T-cell (primary cell): ENCODE data around the gene TMEM253. TPM values are rescaled to one million over a fixed set of nuclear protein-coding genes. Genes with fewer than 3 reads are reported as not detected.

Experiments used
- ATAC-seq, 4 experiments: fragments of 200-7000 bp in 3 of 4; fragments of 150-1000 bp in 1 of 4; cut with Tn5 transposase; replicated peaks in 1 of 4; 1 replicate in 3 of 4; 2 replicates in 1 of 4; pipeline ENCODE4 v1.10.0; 2021; ENCODE audit warnings: moderate library complexity in 3 of 4, mild to moderate bottlenecking in 2 of 4, moderate number of reproducible peaks in 1 of 4
- CTCF ChIA-PET, 2 donors: fragments of 300-600 bp; sonication (Branson Sonifier 250); formaldehyde crosslinking; loops; one replicate each; lab custom pipeline; 2022; ENCODE audit warnings: antibody characterized with exemption in 2 of 2; lab: Charles Lee
- POLR2A ChIA-PET, 2 donors: fragments of 300-600 bp; sonication (Branson Sonifier 250); formaldehyde crosslinking; loops; one replicate each; lab custom pipeline; 2022; ENCODE audit warnings: antibody characterized with exemption in 2 of 2; lab: Charles Lee
- DNase-seq, 35 experiments: peaks; one replicate each; pipeline versions ENCODE4 v3.0.0 to v3.0.0-alpha.2; 2013 to 2023
- H3K27ac ChIP-seq: one replicate; pipeline ENCODE4 v1.5.1; 2013; ENCODE audit warnings: low read length
- H3K27me3 ChIP-seq, 2 experiments: replicated peaks in 1 of 2; 1 replicate in 1 of 2; 2 replicates in 1 of 2; pipeline versions ENCODE4 v1.6.1 to v1.7.0; 2013; ENCODE audit warnings: low read length in 1 of 2, mixed read lengths in 1 of 2; ENCODE audit not compliant: control insufficient read depth in 2 of 2, insufficient read depth in 2 of 2; ENCODE audit errors: extremely low read depth in 1 of 2
- H3K36me3 ChIP-seq, 2 donors: 1 replicate in 1 of 2; 2 replicates in 1 of 2; pipeline versions ENCODE4 v1.6.1 to v1.7.0; 2013; ENCODE audit warnings: low read length in 1 of 2; ENCODE audit not compliant: control insufficient read depth in 2 of 2, insufficient read depth in 1 of 2; ENCODE audit errors: extremely low read depth in 1 of 2
- H3K4me1 ChIP-seq, 2 experiments: 1 replicate in 1 of 2; 2 replicates in 1 of 2; pipeline versions ENCODE4 v1.6.1 to v1.7.0; 2013; ENCODE audit warnings: low read length in 2 of 2, mixed read lengths in 1 of 2; ENCODE audit not compliant: insufficient read depth in 2 of 2, control insufficient read depth in 1 of 2; ENCODE audit errors: extremely low read depth in 1 of 2
- H3K4me3 ChIP-seq, 2 donors: 1 replicate in 1 of 2; 2 replicates in 1 of 2; pipeline versions ENCODE4 v1.5.1 to v1.7.0; 2013; ENCODE audit warnings: mild to moderate bottlenecking in 2 of 2, low read length in 1 of 2, moderate library complexity in 1 of 2; ENCODE audit not compliant: control insufficient read depth in 1 of 2; ENCODE audit errors: extremely low read depth in 1 of 2
- H3K9me3 ChIP-seq: 2 replicates; pipeline ENCODE4 v1.7.0; 2013
- H3K27ac Mint-ChIP-seq, 2 donors: one replicate each; pipeline ENCODE4 v1.8.0; 2020 to 2021; ENCODE audit warnings: mild to moderate bottlenecking in 2 of 2, mixed read lengths in 2 of 2
- H3K27me3 Mint-ChIP-seq, 2 donors: one replicate each; pipeline ENCODE4 v1.8.0; 2021 to 2022; ENCODE audit warnings: mixed read lengths in 2 of 2
- H3K36me3 Mint-ChIP-seq: one replicate; pipeline ENCODE4 v1.8.0; 2021; ENCODE audit warnings: mixed read lengths
- H3K4me1 Mint-ChIP-seq, 3 donors: one replicate each; pipeline ENCODE4 v1.8.0; 2020 to 2022; ENCODE audit warnings: mixed read lengths in 3 of 3, mild to moderate bottlenecking in 1 of 3
- H3K4me3 Mint-ChIP-seq, 3 donors: one replicate each; pipeline ENCODE4 v1.8.0; 2020 to 2022; ENCODE audit warnings: mild to moderate bottlenecking in 3 of 3, mixed read lengths in 3 of 3, moderate library complexity in 3 of 3
- H3K9me3 Mint-ChIP-seq, 3 donors: one replicate each; pipeline ENCODE4 v1.8.0; 2020 to 2022; ENCODE audit warnings: mixed read lengths in 3 of 3
- WGBS: methylation state at CpG from one replicate; pipeline ENCODE4 v1.1.5; 2013; ENCODE audit warnings: missing lambda C conversion rate; ENCODE audit not compliant: insufficient coverage; 5-methylcytosine and 5-hydroxymethylcytosine counted together
- total RNA-seq, 35 experiments: library from RNA in 6 of 35; stranded (reverse) in 6 of 35; fragments of 120-200 nt in 1 of 35; gene quantifications; one replicate each; pipeline versions ENCODE4 v1.2.1 to v1.2.4 and lab custom pipeline; 2013 to 2026

The TMEM253 gene
- total RNA-seq, 5 donors from 2014 or later (not counting 1 experiment from before 2014, with no cell fraction given) = 0.49 TPM; not detected in 4

DNA sequence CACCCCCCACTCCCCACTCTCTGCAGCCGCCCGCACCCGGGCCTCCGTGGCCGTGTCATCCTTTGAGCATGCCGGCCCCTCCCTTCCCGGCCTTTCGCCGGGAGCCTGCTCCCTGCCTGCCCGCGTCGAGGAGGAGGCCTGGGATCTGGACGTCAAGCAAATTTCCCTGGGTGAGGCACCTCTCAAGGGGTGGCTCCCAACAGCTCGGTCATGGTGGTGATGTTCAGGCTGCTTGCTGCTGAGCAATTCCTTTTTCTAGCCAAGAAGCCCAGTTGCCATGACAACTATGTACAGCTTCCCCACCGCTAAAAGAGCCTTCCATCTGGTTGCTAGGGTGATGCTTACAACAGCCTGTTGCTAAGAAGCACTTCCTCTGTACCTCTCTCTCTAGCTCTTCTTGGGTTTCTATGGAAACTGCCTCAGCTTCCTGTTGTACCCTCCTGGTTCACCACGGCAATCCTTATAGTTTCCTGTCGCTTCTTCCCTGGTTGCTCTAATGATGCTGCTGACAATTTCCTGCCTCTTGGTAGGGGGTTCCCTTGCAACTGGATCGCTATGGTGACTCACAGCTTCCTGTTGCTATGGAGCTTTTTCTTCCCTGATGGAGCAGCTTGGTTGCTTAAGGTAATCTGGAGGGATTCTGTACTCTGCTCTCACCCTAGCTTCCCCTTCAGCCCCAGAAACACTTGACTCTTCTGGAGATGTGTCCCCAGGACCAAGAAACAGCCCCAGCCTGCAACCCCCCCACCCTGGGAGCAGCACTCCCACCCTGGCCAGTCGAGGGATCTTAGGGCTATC, 13.4 kb upstream of the TMEM253 start:
- H3K36me3 Mint-ChIP-seq = peaks cover 2% of the 10 kb centered on the region
- H3K27me3 ChIP-seq = no peaks in the 10 kb centered on the region
- H3K4me1 ChIP-seq = peaks cover 3 to 27% of the 10 kb centered on the region in 2 experiments
- POLR2A ChIA-PET = interaction anchor here (0.8 to 1.5 kb wide), 4 partner anchors 8 to 19 kb away, joined by 3 to 6 read pairs (median 4); no protein-coding TSS in a partner anchor
- DNase-seq (peak in 33 of 35 experiments; percentile 30 to 96 (median 77)), ATAC-seq (peak; percentile 64 to 90 (median 82))
- no peak overlapping the region for H3K4me3 Mint-ChIP-seq
- no peak overlapping the region for H3K4me3 ChIP-seq
- H3K36me3 ChIP-seq = peaks cover 0 to 4% of the 10 kb centered on the region in 2 donors
- no peaks in the 10 kb centered on the region for H3K9me3 Mint-ChIP-seq
- H3K27ac Mint-ChIP-seq = peak overlapping the region; percentile 86 to 87
- 65% methylated on average over 11 of the region's 19 CpGs for WGBS
- H3K27me3 Mint-ChIP-seq = no peaks in the 10 kb centered on the region
- peak overlapping the region; percentile 96 for H3K27ac ChIP-seq
- H3K4me1 Mint-ChIP-seq = peaks cover 23 to 33% (median 32%) of the 10 kb centered on the region in 3 donors
- H3K9me3 ChIP-seq = no peaks in the 10 kb centered on the region
- CTCF ChIA-PET = interaction anchor here (0.6 to 3.9 kb wide), 13 partner anchors 8 to 745 kb away, joined by 3 to 61 read pairs (median 6); partner anchors contain the start of genes ARHGEF40 (in 1 of the 2) and TMEM253 (in 1 of the 2)

DNA sequence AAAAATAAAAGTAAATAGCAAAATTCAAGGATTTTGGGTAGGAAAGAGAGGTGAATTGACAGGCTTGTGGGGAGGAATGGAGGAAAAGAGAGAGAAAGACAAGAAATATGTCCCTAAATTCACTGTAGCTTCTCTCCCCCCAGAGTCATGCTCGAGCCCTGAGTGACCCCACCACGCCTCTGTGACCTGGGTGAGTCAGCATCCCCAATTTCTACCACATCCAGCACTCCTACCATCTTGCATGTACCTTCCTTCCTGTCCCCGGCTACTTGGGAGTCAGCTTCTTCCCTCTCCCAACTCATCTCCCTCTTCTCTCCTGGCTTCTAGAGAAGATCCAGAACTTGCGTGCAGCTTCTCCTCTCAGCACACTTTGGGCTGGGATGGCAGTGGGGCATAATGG, 12.2 kb upstream of the TMEM253 start:
- peaks cover 0 to 4% of the 10 kb centered on the region in 2 donors for H3K36me3 ChIP-seq
- H3K9me3 ChIP-seq = no peaks in the 10 kb centered on the region
- no peaks in the 10 kb centered on the region for H3K27me3 ChIP-seq
- WGBS = 84% methylated on average over 4 of the region's 4 CpGs
- H3K27me3 Mint-ChIP-seq = no peaks in the 10 kb centered on the region
- H3K4me1 ChIP-seq = peaks cover 3 to 32% of the 10 kb centered on the region in 2 experiments
- no peak for ATAC-seq
- ChIA-PET POLR2A (no interaction called here), CTCF (interaction anchor here (0.5 to 3.9 kb wide), 9 partner anchors 10 to 74 kb away, joined by 3 to 61 read pairs (median 12); partner anchors contain the start of genes ARHGEF40 (in 1 of the 2) and ZNF219 (in 1 of the 2))
- H3K9me3 Mint-ChIP-seq = no peaks in the 10 kb centered on the region
- H3K36me3 Mint-ChIP-seq = peaks cover 3% of the 10 kb centered on the region
- H3K4me1 Mint-ChIP-seq = peaks cover 27 to 39% (median 38%) of the 10 kb centered on the region in 3 donors
- H3K27ac Mint-ChIP-seq = peak overlapping the region in 1 of 2 donors; percentile 3
- no peak for DNase-seq
- no peak overlapping the region for H3K4me3 ChIP-seq
- H3K4me3 Mint-ChIP-seq = no peak overlapping the region
- peak overlapping the region; percentile 96 for H3K27ac ChIP-seq

DNA sequence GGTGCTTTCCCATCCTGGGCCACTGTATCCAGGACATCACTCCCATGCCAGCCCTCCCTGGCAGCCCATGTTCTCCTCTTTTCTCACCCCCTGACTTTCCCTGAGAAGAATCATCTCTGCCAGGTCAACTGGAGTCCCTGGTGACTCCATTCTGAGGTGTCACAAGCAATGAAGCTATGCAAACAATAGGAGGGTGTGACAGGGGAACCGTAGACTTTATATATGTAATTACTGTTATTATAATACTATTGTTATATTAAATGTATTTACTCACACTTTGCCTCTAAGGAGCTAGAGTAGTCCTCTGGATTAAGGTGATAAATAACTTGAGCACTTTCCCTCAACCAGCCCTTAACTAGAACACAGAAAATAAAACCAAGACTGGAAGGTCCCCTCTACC, 11.6 kb upstream of the TMEM253 start:
- POLR2A ChIA-PET = no interaction called here
- Mint-ChIP-seq H3K4me1 (peaks cover 27 to 39% (median 38%) of the 10 kb centered on the region in 3 donors), H3K4me3 (no peak overlapping the region), H3K36me3 (peaks cover 3% of the 10 kb centered on the region), H3K27me3 (no peaks in the 10 kb centered on the region), H3K27ac (no peak overlapping the region), H3K9me3 (no peaks in the 10 kb centered on the region)
- Histone ChIP-seq H3K27ac (peak overlapping the region; percentile 96), H3K9me3 (no peaks in the 10 kb centered on the region), H3K4me3 (no peak overlapping the region), H3K36me3 (peaks cover 0 to 4% of the 10 kb centered on the region in 2 donors), H3K27me3 (no peaks in the 10 kb centered on the region), H3K4me1 (peaks cover 3 to 32% of the 10 kb centered on the region in 2 experiments)
- CTCF ChIA-PET = interaction anchor here (0.6 to 3.9 kb wide), 10 partner anchors 9 to 105 kb away, joined by 3 to 61 read pairs (median 10); partner anchors contain the start of genes ARHGEF40 (in 1 of the 2) and ZNF219 (in 1 of the 2)
- no peak for DNase-seq
- ATAC-seq = no peak
- no CpG with 5 or more reads among the region's 1 CpG for WGBS

DNA sequence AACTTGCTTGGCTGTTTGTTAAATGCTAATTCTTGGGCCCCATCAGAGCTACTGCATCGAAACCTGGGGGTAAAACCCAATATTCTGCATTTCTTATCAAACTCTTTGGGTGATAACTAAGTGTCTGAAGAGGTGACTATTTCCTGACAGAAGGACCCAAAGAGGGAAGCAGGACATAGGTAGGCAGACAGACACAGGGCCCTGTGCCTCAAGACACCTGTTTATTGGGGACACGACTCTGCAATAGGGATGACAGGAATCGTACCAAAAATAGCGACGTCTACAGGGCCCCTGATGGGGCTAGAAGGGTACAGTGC, 11.0 kb upstream of the TMEM253 start:
- H3K9me3 Mint-ChIP-seq = no peaks in the 10 kb centered on the region
- Histone ChIP-seq H3K9me3 (no peaks in the 10 kb centered on the region), H3K36me3 (peaks cover 0 to 4% of the 10 kb centered on the region in 2 donors), H3K4me3 (no peak overlapping the region), H3K27ac (no peak overlapping the region), H3K27me3 (no peaks in the 10 kb centered on the region), H3K4me1 (peaks cover 3 to 32% of the 10 kb centered on the region in 2 experiments)
- DNase-seq (no peak), ATAC-seq (no peak)
- peaks cover 3% of the 10 kb centered on the region for H3K36me3 Mint-ChIP-seq
- WGBS = 77% methylated on average over 3 of the region's 5 CpGs
- CTCF ChIA-PET = interaction anchor here (0.6 to 3.9 kb wide), 9 partner anchors 9 to 104 kb away, joined by 3 to 61 read pairs (median 12); partner anchors contain the start of gene ZNF219 (in 1 of the 2)
- H3K4me1 Mint-ChIP-seq = peaks cover 27 to 39% (median 38%) of the 10 kb centered on the region in 3 donors
- H3K27ac Mint-ChIP-seq = no peak overlapping the region
- no peak overlapping the region for H3K4me3 Mint-ChIP-seq
- H3K27me3 Mint-ChIP-seq = no peaks in the 10 kb centered on the region
- POLR2A ChIA-PET = no interaction called here

DNA sequence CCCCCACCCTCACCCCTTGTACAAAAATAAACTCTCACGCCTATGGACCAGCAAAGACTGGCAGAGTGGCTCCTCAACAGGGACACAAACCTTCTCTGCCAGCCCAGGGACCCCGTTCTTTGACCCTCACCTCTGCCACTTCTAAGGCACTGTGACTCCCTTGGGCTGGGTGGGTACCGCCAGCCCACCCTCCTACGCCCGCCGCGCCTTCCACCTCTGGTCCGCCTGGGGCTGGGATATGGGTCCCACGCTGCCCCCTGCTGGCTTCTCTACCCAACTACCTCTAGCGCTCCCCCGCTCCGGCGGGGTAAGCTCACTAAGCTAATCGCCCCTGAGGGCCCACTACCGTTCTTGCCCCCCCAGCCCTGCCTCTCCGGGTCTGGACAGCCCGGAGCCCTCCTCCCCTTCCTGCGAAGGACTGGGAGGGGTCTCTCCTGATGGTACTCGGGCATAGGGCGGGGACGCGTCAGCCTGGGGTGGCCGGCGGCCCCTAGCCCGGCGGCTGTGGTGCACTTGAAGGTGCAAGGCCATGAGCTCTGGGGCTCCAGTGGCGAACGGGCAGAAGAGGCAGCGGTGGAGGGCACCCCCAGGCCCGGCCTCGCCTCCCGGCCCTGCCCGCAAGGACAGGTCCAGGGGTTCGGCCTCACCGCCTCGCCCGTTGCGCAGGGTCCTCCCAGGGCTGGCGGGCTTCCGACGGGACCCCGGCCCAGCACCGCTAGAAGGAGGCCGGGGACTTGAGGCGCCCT, 10.5 kb upstream of the TMEM253 start:
- Mint-ChIP-seq H3K36me3 (peaks cover 3% of the 10 kb centered on the region), H3K27ac (no peak overlapping the region), H3K4me3 (no peak overlapping the region), H3K4me1 (peaks cover 27 to 39% (median 38%) of the 10 kb centered on the region in 3 donors), H3K27me3 (no peaks in the 10 kb centered on the region), H3K9me3 (no peaks in the 10 kb centered on the region)
- H3K4me3 ChIP-seq = no peak overlapping the region
- ChIA-PET CTCF (interaction anchor here (0.6 to 3.9 kb wide), 6 partner anchors 14 to 118 kb away, joined by 4 to 61 read pairs (median 13); no protein-coding TSS in a partner anchor), POLR2A (no interaction called here)
- H3K27me3 ChIP-seq = no peaks in the 10 kb centered on the region
- H3K27ac ChIP-seq = no peak overlapping the region
- peak in 4 of 35 experiments; percentile 12 to 44 (median 32) for DNase-seq
- WGBS = 94% methylated on average over 33 of the region's 45 CpGs
- peaks cover 3 to 32% of the 10 kb centered on the region in 2 experiments for H3K4me1 ChIP-seq
- no peaks in the 10 kb centered on the region for H3K9me3 ChIP-seq
- ATAC-seq = no peak
- H3K36me3 ChIP-seq = peaks cover 0 to 4% of the 10 kb centered on the region in 2 donors
